Small intestine (tissue), 7 donors: Measurements from ENCODE around the gene SLC9B1. TPM values are rescaled to one million over a fixed set of nuclear protein-coding genes. Genes with fewer than 3 reads are reported as not detected.
A peak's percentile ranks its signal among the peaks of the same experiment; 100 is the strongest.
"Not testable (repeated sequence)": the region's sequence is repeated elsewhere in the genome, so short reads cannot be mapped to it uniquely, and the experiment has no call there.

Experiments
- DNase-seq, 2 donors: peaks; one replicate each; pipeline versions ENCODE4 v3.0.0 to v3.0.0-alpha.2; 2013
- FAIRE-seq: peaks from 2 replicates; lab custom pipeline; 2012; peaks lifted over from hg19 to GRCh38; lab: Jason Lieb, UNC
- H3K27ac ChIP-seq, 3 donors: one replicate each; pipeline ENCODE4 v1.5.1; 2013; ENCODE audit warnings: low read length in 2 of 3, mild to moderate bottlenecking in 2 of 3, control low read depth in 1 of 3, inconsistent platforms in 1 of 3, low read depth in 1 of 3, moderate library complexity in 1 of 3
- H3K27me3 ChIP-seq, 3 donors: one replicate each; pipeline ENCODE4 v1.6.1; 2013; ENCODE audit warnings: low read length in 3 of 3, inconsistent platforms in 1 of 3; ENCODE audit not compliant: control insufficient read depth in 3 of 3, insufficient read depth in 3 of 3
- H3K36me3 ChIP-seq, 3 donors: one replicate each; pipeline ENCODE4 v1.6.1; 2013; ENCODE audit warnings: low read length in 3 of 3, inconsistent platforms in 1 of 3, low read depth in 1 of 3, mild to moderate bottlenecking in 1 of 3, moderate library complexity in 1 of 3; ENCODE audit not compliant: control insufficient read depth in 3 of 3, insufficient read depth in 2 of 3
- H3K4me1 ChIP-seq, 3 donors: one replicate each; pipeline ENCODE4 v1.6.1; 2013; ENCODE audit warnings: low read length in 2 of 3, inconsistent platforms in 1 of 3, low read depth in 1 of 3, mild to moderate bottlenecking in 1 of 3, moderate library complexity in 1 of 3; ENCODE audit not compliant: control insufficient read depth in 3 of 3, insufficient read depth in 2 of 3
- H3K4me3 ChIP-seq, 3 donors: one replicate each; pipeline ENCODE4 v1.5.1; 2013; ENCODE audit warnings: low read length in 3 of 3, control low read depth in 1 of 3, inconsistent platforms in 1 of 3, low read depth in 1 of 3, mild to moderate bottlenecking in 1 of 3, moderate library complexity in 1 of 3
- H3K9me3 ChIP-seq, 2 donors: one replicate each; pipeline ENCODE4 v1.6.1; 2013; ENCODE audit warnings: low read depth in 1 of 2, low read length in 1 of 2; ENCODE audit not compliant: control insufficient read depth in 2 of 2, insufficient read depth in 1 of 2
- WGBS, 3 donors: extraction: QIAGEN DNeasy Blood & Tissue Kit; methylation state at CpG; one replicate each; pipeline ENCODE4 v1.1.7; 2013; 5-methylcytosine and 5-hydroxymethylcytosine counted together
- polyA plus RNA-seq, 4 donors: library from polyadenylated mRNA; stranded (reverse) in 3 of 4; unstranded in 1 of 4; fragments of 200-250 nt in 3 of 4; fragments of 120-200 nt in 1 of 4; gene quantifications; one replicate each; pipeline versions ENCODE4 v1.2.1 to v1.2.3, GENCODE V29; 2013
- donor health status: healthy with polysubstance abuse.
- donor health status: control.
- donor health status: control.
- donor health status: Bipolar disorder and iron deficiency.
- donor health status: healthy.

The SLC9B1 gene
- polyA plus RNA-seq, 4 donors = 0.18 to 0.93 TPM; not detected in 2

GRCh38 chr4:102919697-102920096 is 99.8 kb downstream of the SLC9B1 start:
- WGBS, 3 donors = 64 to 79% (median 77%) methylated on average over 8 of the region's 8 CpGs
- not testable (repeated sequence) for H3K27ac ChIP-seq, H3K27me3 ChIP-seq, H3K4me1 ChIP-seq, FAIRE-seq, DNase-seq, H3K4me3 ChIP-seq, H3K36me3 ChIP-seq
- H3K9me3 ChIP-seq = peaks cover 0 to 12% of the 10 kb centered on the region in 2 donors

GRCh38 chr4:102918859-102919258 is 100.6 kb downstream of the SLC9B1 start:
- H3K9me3 ChIP-seq = peaks cover 0 to 12% of the 10 kb centered on the region in 2 donors
- 91 to 92% (median 92%) methylated on average over 3 of the region's 3 CpGs for WGBS, 3 donors
- H3K36me3 ChIP-seq = no peaks in the 10 kb centered on the region
- FAIRE-seq (no peak), DNase-seq (no peak)
- no peak overlapping the region for H3K27ac ChIP-seq
- H3K4me3 ChIP-seq = no peak overlapping the region
- H3K4me1 ChIP-seq = no peaks in the 10 kb centered on the region
- H3K27me3 ChIP-seq = no peaks in the 10 kb centered on the region

- Histone ChIP-seq H3K9me3 (no peaks in the 10 kb centered on the region), H3K4me1 (no peaks in the 10 kb centered on the region), H3K27ac (no peak overlapping the region), H3K4me3 (no peak overlapping the region), H3K27me3 (no peaks in the 10 kb centered on the region), H3K36me3 (no peaks in the 10 kb centered on the region)
- DNase-seq = no peak
- WGBS, 3 donors = 51 to 69% (median 62%) methylated on average over 2 of the region's 2 CpGs
- FAIRE-seq = no peak
Observed at GRCh38 chr4:102901804-102902203, 117.7 kb downstream of the SLC9B1 start.

GRCh38 chr4:102897610-102898009 is 121.9 kb downstream of the SLC9B1 start:
- H3K9me3 ChIP-seq, FAIRE-seq, H3K27me3 ChIP-seq, DNase-seq, H3K27ac ChIP-seq, H3K4me1 ChIP-seq, H3K36me3 ChIP-seq, H3K4me3 ChIP-seq: not testable (repeated sequence)
- 73 to 76% (median 75%) methylated on average over 3 of the region's 3 CpGs for WGBS, 3 donors

- not testable (repeated sequence) for H3K27ac ChIP-seq, H3K4me1 ChIP-seq, H3K27me3 ChIP-seq, DNase-seq, H3K9me3 ChIP-seq, H3K4me3 ChIP-seq, FAIRE-seq, H3K36me3 ChIP-seq
- 86 to 89% (median 89%) methylated on average over 5 of the region's 5 CpGs for WGBS, 3 donors
Observed at GRCh38 chr4:102896547-102896946, 123.0 kb downstream of the SLC9B1 start.

- H3K27me3 ChIP-seq, H3K27ac ChIP-seq, H3K4me3 ChIP-seq, H3K36me3 ChIP-seq, H3K4me1 ChIP-seq, H3K9me3 ChIP-seq: not testable (repeated sequence)
- peak in 1 of 2 donors; percentile 62 for DNase-seq
- 19 to 65% (median 44%) methylated on average over 3 of the region's 3 CpGs for WGBS, 3 donors
- peak; percentile 89 for FAIRE-seq
Observed at GRCh38 chr4:102889866-102890265, 129.6 kb downstream of the SLC9B1 start.

- H3K27ac ChIP-seq, FAIRE-seq, H3K4me1 ChIP-seq, H3K27me3 ChIP-seq, H3K36me3 ChIP-seq, H3K4me3 ChIP-seq, H3K9me3 ChIP-seq, DNase-seq: not testable (repeated sequence)
- 91 to 98% (median 95%) methylated on average over 2 of the region's 2 CpGs for WGBS, 3 donors
Observed at GRCh38 chr4:102888570-102888969, 130.9 kb downstream of the SLC9B1 start.

DNA sequence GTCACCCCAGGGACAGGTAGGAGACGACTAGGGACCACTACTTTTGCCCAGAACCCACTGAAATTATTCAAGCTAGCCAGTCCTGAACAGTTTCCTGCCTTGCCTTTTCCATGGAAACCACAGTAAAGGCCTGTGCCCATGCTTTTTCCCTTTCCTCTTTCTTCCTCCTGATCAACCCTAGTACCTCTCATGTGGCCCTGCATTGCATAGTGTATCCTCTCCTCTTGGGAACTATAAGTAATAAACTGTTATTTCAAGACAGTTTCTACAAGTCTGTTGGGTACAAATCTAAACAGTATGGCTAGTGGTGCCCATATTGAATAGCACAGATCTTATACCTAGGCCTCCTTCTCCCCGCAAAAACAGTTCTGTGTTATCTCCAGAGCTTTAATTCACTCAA is 136.2 kb downstream of the SLC9B1 start:
- FAIRE-seq (no peak), DNase-seq (no peak)
- H3K27ac ChIP-seq = no peak overlapping the region
- no peaks in the 10 kb centered on the region for H3K9me3 ChIP-seq
- H3K4me1 ChIP-seq = peaks cover 0 to 1% (median 0%) of the 10 kb centered on the region in 3 donors
- WGBS, 3 donors = 93 to 95% (median 94%) methylated on average over 2 of the region's 2 CpGs
- H3K4me3 ChIP-seq = no peak overlapping the region
- H3K27me3 ChIP-seq = no peaks in the 10 kb centered on the region
- H3K36me3 ChIP-seq = peaks cover 0 to 2% (median 0%) of the 10 kb centered on the region in 3 donors

GRCh38 chr4:102881343-102881742 is 138.2 kb downstream of the SLC9B1 start:
- 91 to 96% (median 94%) methylated on average over 1 of the region's 1 CpG for WGBS, 3 donors
- DNase-seq (no peak), FAIRE-seq (no peak)
- Histone ChIP-seq H3K36me3 (peaks cover 0 to 16% (median 0%) of the 10 kb centered on the region in 3 donors), H3K27ac (no peak overlapping the region), H3K27me3 (no peaks in the 10 kb centered on the region), H3K9me3 (peaks cover 0 to 14% of the 10 kb centered on the region in 2 donors), H3K4me3 (no peak overlapping the region), H3K4me1 (peaks cover 0 to 1% (median 0%) of the 10 kb centered on the region in 3 donors)
